Colonic mucosa (tissue), 4 donors: ENCODE results near the gene KDM7A. TPM values are rescaled to one million over a fixed set of nuclear protein-coding genes. Genes with fewer than 3 reads are reported as not detected.

ENCODE experiments used
- DNase-seq: peaks from one replicate; pipeline ENCODE4 v3.0.0-alpha.2; 2020
- H3K27ac ChIP-seq: fragments of 200-600 bp; one replicate; pipeline ENCODE4 v1.8.0; 2021
- H3K27me3 ChIP-seq: fragments of 200-600 bp; one replicate; pipeline ENCODE4 v1.8.0; 2021
- H3K36me3 ChIP-seq: fragments of 200-600 bp; one replicate; pipeline ENCODE4 v1.8.0; 2021
- H3K4me1 ChIP-seq: fragments of 200-600 bp; one replicate; pipeline ENCODE4 v1.8.0; 2021; ENCODE audit warnings: mild to moderate bottlenecking
- H3K4me3 ChIP-seq: fragments of 200-600 bp; one replicate; pipeline ENCODE4 v1.8.0; 2021
- H3K9ac ChIP-seq, 2 donors: one replicate each; pipeline ENCODE4 v1.7.0; 2013; ENCODE audit warnings: control low read depth in 2 of 2, low read depth in 2 of 2, low read length in 2 of 2
- H3K9me3 ChIP-seq: fragments of 200-600 bp; one replicate; pipeline ENCODE4 v1.8.0; 2021
- CTCF ChIP-seq: fragments of 200-600 bp; IDR thresholded peaks from one replicate; pipeline ENCODE4 v1.8.0; 2022; ENCODE audit warnings: antibody characterized with exemption, mild to moderate bottlenecking
- intact Hi-C: fragments of 100-400 bp; cut with DNase I; formaldehyde crosslinking; loops from one replicate; pipeline ENCODE4 v1.14.1; 2022
- total RNA-seq, 2 donors: library from RNA; stranded (reverse); fragmentation: NEBNext Ultra II Directional in 1 of 2; extraction: Animal tissue kit (Norgen Biotek cat#: 25700) in 1 of 2; gene quantifications; one replicate each; pipeline ENCODE4 v1.2.1, GENCODE V29; 2021
- donor health status: healthy.
- donor health status: DM: no; HTN: no; CAD: no.
- donor health status: DM: no; HTN: no; CAD: no.

KDM7A gene
- total RNA-seq, 2 donors from 2014 or later, result 14.7 to 37.5 TPM

- H3K9me3 ChIP-seq, result no peaks in the 10 kb centered on the region
- H3K27me3 ChIP-seq, result no peaks in the 10 kb centered on the region
- no peak overlapping the region for H3K4me3 ChIP-seq
- H3K4me1 ChIP-seq, result peaks cover 5% of the 10 kb centered on the region
- H3K36me3 ChIP-seq, result no peaks in the 10 kb centered on the region
- no peak for DNase-seq
- no peak for TF ChIP-seq CTCF
- H3K27ac ChIP-seq, result no peak overlapping the region
- intact Hi-C loops, result no loop called here
- no peak overlapping the region for H3K9ac ChIP-seq
These were observed 128.6 kb downstream of the KDM7A start for GRCh38 chr7:140048138-140048537.

DNA sequence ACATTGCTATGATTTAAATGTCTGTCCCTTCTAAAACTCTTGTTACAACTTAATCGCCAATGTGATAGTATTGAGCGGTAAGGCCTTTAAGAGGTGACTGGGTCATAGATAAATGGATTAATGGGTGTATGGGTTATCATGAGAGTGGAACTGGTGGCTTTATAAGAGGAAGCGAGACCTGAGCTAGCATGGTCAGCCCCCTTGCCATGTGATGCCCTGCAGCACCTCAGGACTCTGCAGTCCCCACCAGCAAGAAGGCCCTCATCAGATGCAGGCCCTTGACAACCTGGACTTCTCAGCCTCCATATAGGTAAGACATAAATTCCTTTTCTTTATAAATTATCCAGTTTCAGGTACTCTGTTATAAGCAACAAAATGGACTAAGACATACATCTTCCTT, 129.6 kb downstream of the KDM7A start:
- Histone ChIP-seq H3K27me3 (no peaks in the 10 kb centered on the region), H3K4me1 (peaks cover 5% of the 10 kb centered on the region), H3K9me3 (no peaks in the 10 kb centered on the region), H3K9ac (no peak overlapping the region), H3K27ac (no peak overlapping the region), H3K36me3 (no peaks in the 10 kb centered on the region), H3K4me3 (no peak overlapping the region)
- no peak for TF ChIP-seq CTCF
- DNase-seq, result no peak
- intact Hi-C loops, result no loop called here

DNA sequence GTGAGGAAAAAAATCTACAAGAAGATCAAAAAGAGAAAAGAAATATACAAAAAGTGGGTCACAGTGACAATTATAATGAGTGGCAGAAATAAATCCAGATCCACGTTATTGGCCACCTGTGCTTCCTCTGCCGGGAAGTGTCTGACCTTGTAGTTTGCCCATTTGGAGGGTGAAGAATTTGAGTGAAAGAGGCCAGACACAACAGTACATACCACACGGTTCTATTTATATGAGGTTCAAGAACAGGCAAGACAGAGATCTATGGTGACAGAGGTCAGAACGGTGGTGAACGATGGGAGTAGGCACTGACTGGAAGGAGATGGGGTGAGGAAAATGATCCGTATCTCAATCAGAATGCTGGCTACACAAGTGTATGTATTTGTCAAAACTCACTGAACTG, 131.1 kb downstream of the KDM7A start:
- no peak for TF ChIP-seq CTCF
- intact Hi-C loops, result no loop called here
- no peak for DNase-seq
- no peak overlapping the region for H3K27ac ChIP-seq
- peaks cover 5% of the 10 kb centered on the region for H3K4me1 ChIP-seq
- H3K9me3 ChIP-seq, result no peaks in the 10 kb centered on the region
- H3K36me3 ChIP-seq, result no peaks in the 10 kb centered on the region
- no peak overlapping the region for H3K9ac ChIP-seq
- H3K27me3 ChIP-seq, result no peaks in the 10 kb centered on the region
- no peak overlapping the region for H3K4me3 ChIP-seq

GRCh38 chr7:140044251-140044650, 132.5 kb downstream of the KDM7A start:
- Histone ChIP-seq H3K4me1 (no peaks in the 10 kb centered on the region), H3K4me3 (no peak overlapping the region), H3K27me3 (no peaks in the 10 kb centered on the region), H3K9ac (no peak overlapping the region), H3K36me3 (no peaks in the 10 kb centered on the region), H3K9me3 (no peaks in the 10 kb centered on the region), H3K27ac (no peak overlapping the region)
- intact Hi-C loops, result no loop called here
- no peak for DNase-seq
- TF ChIP-seq CTCF, result no peak

- no peak overlapping the region for H3K4me3 ChIP-seq
- H3K36me3 ChIP-seq, result no peaks in the 10 kb centered on the region
- H3K27ac ChIP-seq, result no peak overlapping the region
- TF ChIP-seq CTCF, result no peak
- H3K9ac ChIP-seq, result no peak overlapping the region
- no peak for DNase-seq
- no peaks in the 10 kb centered on the region for H3K9me3 ChIP-seq
- intact Hi-C loops, result no loop called here
- H3K27me3 ChIP-seq, result no peaks in the 10 kb centered on the region
- H3K4me1 ChIP-seq, result no peaks in the 10 kb centered on the region
These were observed 134.5 kb downstream of the KDM7A start for GRCh38 chr7:140042386-140042670.
